GM23338 (cell line): ENCODE results near the gene CTBP2.

ENCODE experiments used
- EZH2 ChIP-seq: fragments of 200-600 bp; sonication (generic); IDR thresholded peaks from one replicate; pipeline ENCODE4 v1.8.0; 2017; ENCODE audit warnings: antibody characterized with exemption, mild to moderate bottlenecking, low read depth; ENCODE audit not compliant: unreplicated experiment
- TF ChIP-seq, protein P1 (sequence below), 2 experiments: fragments of 200-600 bp in 1 of 2; sonication (generic) in 1 of 2; conservative IDR thresholded peaks; 2 replicates each; pipeline versions ENCODE4 v1.5.1 to v1.6.1; 2016 to 2017; ENCODE audit warnings: antibody characterized with exemption in 2 of 2, low read depth in 2 of 2, mild to moderate bottlenecking in 2 of 2, moderate library complexity in 1 of 2

DNA sequence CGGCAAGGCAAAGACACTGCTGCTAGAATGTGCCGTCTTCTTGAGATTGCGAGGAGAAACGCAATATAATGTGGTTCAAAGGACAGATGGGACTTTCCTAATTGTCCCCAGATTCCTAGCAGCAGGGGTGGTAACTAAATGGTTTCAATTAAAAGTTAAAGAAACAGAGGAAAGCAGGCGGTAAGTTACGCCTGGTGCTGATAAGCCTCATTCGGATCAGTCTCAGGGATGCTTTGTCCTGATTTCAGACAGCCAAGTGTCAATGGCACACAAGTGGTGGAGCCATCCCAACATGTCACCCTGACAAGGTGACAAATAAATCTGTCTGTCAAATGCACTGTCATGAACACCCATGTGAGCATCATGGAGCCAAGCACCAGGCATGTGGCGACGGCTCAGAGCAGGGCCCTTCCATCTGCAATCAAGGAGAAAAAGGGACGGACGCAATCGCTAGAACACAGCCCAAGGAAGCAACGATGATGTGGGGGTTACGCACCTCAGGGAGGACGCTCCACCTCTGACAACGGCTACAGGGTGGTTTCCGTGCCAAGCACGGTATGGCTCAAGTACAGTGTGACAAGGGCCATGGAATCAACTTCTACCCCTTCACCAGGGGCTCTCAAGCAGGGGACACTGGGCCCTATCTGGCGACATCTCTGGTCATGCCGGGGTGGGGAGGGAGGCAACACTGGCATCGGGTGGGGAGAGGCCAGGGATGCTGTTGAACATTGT lies 66.2 kb downstream of the CTBP2 start:
- TF ChIP-seq, protein P1, sequence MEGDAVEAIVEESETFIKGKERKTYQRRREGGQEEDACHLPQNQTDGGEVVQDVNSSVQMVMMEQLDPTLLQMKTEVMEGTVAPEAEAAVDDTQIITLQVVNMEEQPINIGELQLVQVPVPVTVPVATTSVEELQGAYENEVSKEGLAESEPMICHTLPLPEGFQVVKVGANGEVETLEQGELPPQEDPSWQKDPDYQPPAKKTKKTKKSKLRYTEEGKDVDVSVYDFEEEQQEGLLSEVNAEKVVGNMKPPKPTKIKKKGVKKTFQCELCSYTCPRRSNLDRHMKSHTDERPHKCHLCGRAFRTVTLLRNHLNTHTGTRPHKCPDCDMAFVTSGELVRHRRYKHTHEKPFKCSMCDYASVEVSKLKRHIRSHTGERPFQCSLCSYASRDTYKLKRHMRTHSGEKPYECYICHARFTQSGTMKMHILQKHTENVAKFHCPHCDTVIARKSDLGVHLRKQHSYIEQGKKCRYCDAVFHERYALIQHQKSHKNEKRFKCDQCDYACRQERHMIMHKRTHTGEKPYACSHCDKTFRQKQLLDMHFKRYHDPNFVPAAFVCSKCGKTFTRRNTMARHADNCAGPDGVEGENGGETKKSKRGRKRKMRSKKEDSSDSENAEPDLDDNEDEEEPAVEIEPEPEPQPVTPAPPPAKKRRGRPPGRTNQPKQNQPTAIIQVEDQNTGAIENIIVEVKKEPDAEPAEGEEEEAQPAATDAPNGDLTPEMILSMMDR (conservative IDR thresholded peaks at IDR 0.05; ENCODE audit: low read depth in 2 of 2): no peak
- no peak for TF ChIP-seq EZH2
